ENCODE measurements around the gene CNPY4.

Gene CNPY4

DNA sequence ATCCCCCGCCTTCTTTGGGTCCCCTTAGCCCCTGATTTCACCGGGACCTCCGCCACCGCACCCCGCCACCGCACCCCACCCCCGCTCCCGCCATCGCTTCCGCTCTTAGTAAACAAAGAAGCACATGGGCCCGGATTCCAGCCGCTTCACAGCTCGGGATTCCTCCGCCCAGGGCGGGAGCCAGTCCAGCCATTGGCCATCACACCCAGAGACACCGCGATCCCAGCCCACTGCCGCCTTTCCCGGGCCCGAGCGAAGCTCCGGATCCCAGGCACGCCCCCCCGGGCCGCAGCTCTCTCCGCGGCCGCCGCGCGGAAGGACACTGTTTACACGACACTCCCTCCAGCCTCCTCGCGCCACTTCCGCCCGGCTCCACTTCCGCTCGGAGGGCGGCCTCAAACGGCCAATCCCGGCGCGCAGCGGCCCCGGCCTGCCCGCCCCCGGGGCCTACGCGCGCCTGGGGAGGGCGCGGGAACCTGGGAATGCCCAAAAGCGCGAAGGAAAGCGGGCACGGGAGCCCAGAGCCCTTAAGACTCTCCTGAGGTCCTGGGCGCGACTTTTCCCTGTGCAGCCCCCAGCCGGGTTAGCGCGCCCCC lies 18.9 kb upstream of the CNPY4 start:
- H3K9me3 Mint-ChIP-seq, result no peaks in the 10 kb centered on the region
- H3K4me1 Mint-ChIP-seq, result peaks cover 31% of the 10 kb centered on the region
- H3K4me3 Mint-ChIP-seq, result peak overlapping the region; percentile 82
- DNase-seq (ENCODE audit: low spot score in 2 of 2) (peak; percentile 89 to 93), ATAC-seq (ENCODE audit: low read depth) (peak; percentile 76)
- H3K27ac Mint-ChIP-seq, result peak overlapping the region; percentile 97
- H3K27me3 Mint-ChIP-seq, result no peaks in the 10 kb centered on the region
- peaks cover 30% of the 10 kb centered on the region for H3K36me3 Mint-ChIP-seq

DNA sequence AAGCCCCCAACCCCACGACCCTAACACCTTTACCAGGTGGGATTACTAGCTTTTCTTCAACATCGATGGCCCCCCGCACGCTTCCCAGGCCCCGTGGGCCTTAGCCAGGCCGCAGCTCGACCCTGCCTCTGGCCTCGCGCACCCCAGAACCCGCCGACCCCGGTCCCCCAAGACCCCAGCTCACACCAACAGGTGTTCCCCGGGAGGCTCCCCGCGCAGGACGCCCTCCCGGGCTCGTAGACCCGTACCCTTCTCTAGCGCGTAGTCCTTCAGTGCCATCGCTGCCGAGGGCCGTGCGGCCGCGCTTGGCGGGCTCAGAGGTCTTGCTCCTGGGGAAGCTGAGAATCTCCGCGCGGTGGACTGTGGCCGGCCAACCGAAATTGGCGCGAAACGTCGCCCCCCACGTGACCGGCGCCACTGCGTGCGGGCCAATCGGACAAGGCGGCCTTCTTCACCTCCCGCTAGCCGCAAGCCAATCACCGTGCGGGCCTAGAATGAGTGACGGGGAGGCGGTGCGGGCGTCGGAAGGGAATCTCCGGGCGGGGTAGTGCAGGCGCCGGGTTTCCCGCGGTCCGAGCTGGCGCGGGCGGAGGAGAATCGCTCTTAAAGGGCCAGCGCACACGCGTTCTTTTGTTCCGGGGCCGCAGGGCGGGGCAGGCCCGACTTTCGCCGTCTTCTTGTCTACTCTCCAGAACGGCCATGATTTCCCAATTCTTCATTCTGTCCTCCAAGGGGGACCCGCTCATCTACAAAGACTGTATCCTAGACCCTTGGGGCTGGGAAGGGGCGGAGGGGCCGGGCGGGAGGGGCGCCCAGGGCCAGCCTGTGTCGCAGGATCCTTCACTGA lies 18.2 kb upstream of the CNPY4 start, which contains the start of the genes AP4M1 and MCM7:
AP4M1 (plus strand) TSS at position 628 of the 847 bp plus-strand sequence; CDS start at position 700, 72 bp downstream.
MCM7 (minus strand) TSS at position 382 of the 847 bp plus-strand sequence; CDS start at position 279, 103 bp downstream.
- ATAC-seq (ENCODE audit: low read depth), result peak; percentile 84
- peak; percentile 91 to 96 for DNase-seq (ENCODE audit: low spot score in 2 of 2)
- Mint-ChIP-seq H3K4me3 (peak within 1 kb of the TSS; percentile 82), H3K4me1 (peaks cover 29% of the 10 kb centered on the region), H3K9me3 (no peaks in the 10 kb centered on the region), H3K36me3 (peaks cover 26% of the 10 kb centered on the region), H3K27ac (peak within 1 kb of the TSS; percentile 97), H3K27me3 (no peaks in the 10 kb centered on the region)

DNA sequence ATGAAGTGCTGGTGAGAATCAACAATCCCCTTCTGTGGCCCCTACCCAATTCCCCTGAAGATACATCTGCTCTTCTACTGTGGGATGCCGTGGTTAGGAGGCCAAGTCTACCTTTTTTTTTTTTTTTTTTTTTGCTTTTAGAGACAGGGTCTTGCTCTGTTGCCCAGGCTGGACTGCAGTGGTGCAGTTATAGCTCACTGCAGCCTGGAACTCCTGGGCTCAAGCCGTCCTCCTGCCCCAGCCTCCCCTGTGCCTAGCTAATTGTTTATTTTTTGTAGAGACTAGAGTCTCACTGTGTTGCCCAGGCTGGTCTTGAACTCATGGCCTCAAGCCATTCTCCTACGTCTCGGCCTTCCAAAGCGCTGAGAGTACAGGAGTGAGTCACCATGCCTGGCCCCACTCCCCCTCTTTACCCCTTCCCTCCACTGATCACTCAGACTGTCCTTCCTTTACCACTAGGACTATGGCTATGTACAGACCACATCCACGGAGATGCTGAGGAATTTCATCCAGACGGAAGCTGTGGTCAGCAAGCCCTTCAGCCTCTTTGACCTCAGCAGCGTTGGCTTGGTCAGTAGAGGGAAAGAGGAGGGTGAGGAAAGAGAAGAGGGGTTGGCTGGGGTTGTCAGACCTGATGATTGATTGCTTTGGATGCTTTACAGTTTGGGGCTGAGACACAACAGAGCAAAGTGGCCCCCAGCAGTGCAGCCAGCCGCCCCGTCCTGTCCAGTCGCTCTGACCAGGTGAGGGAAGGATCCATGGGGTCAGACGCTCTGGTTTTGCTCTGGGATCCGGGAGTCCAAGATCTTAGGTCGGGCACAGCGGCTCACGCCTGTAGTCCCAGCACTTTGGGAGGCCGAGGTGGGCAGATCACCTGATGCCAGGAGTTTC lies 16.2 kb upstream of the CNPY4 start:
- no peaks in the 10 kb centered on the region for H3K27me3 Mint-ChIP-seq
- H3K27ac Mint-ChIP-seq, result peak overlapping the region; percentile 97
- ATAC-seq (ENCODE audit: low read depth) (no peak), DNase-seq (ENCODE audit: low spot score in 2 of 2) (no peak)
- no peaks in the 10 kb centered on the region for H3K9me3 Mint-ChIP-seq
- H3K4me1 Mint-ChIP-seq, result peaks cover 24% of the 10 kb centered on the region
- H3K4me3 Mint-ChIP-seq, result peak overlapping the region; percentile 79
- peaks cover 24% of the 10 kb centered on the region for H3K36me3 Mint-ChIP-seq

DNA sequence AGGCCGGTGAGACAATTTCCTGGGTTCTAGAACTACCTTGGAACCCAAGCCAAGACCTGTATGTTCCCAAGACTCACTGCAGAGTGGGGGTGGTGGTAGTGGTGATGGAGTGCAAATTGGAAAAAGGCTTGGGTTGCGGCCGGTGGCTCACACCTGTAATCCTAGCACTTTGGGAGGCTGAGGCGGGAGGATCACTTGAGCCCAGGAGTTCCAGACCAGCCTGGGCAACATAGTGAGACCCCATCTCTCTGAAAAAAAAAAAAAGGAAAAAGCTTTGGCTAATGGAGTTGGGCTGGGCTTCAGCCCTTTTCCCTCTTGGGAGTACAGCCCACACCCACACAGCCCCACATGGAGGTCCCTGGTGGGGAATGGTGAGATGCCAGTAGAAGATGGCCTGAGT lies 13.9 kb upstream of the CNPY4 start:
- Mint-ChIP-seq H3K36me3 (peaks cover 18% of the 10 kb centered on the region), H3K9me3 (no peaks in the 10 kb centered on the region), H3K4me1 (peaks cover 8% of the 10 kb centered on the region), H3K27ac (no peak overlapping the region), H3K4me3 (no peak overlapping the region), H3K27me3 (no peaks in the 10 kb centered on the region)
- DNase-seq (ENCODE audit: low spot score in 2 of 2) (no peak), ATAC-seq (ENCODE audit: low read depth) (no peak)

DNA sequence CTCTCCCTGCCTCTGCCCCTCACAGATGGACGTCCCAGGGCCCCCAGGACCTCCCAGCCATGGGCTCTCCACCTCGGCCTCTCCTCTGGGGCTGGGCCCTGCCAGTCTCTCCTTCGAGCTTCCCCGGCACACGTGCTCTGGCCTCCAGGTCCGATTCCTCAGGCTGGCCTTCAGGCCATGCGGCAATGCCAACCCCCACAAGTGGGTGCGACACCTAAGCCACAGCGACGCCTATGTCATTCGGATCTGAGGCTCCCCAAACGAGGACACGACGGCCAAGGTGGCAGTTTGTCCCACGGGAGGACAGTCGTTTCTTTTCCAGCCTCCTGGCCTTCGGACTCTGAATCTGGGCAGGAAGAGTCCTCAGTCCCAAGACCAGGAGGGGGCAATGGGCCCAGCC lies 12.8 kb upstream of the CNPY4 start:
- H3K36me3 Mint-ChIP-seq, result peaks cover 21% of the 10 kb centered on the region
- peaks cover 8% of the 10 kb centered on the region for H3K4me1 Mint-ChIP-seq
- DNase-seq (ENCODE audit: low spot score in 2 of 2) (no peak), ATAC-seq (ENCODE audit: low read depth) (no peak)
- H3K4me3 Mint-ChIP-seq, result no peak overlapping the region
- no peaks in the 10 kb centered on the region for H3K27me3 Mint-ChIP-seq
- H3K9me3 Mint-ChIP-seq, result no peaks in the 10 kb centered on the region
- H3K27ac Mint-ChIP-seq, result no peak overlapping the region

DNA sequence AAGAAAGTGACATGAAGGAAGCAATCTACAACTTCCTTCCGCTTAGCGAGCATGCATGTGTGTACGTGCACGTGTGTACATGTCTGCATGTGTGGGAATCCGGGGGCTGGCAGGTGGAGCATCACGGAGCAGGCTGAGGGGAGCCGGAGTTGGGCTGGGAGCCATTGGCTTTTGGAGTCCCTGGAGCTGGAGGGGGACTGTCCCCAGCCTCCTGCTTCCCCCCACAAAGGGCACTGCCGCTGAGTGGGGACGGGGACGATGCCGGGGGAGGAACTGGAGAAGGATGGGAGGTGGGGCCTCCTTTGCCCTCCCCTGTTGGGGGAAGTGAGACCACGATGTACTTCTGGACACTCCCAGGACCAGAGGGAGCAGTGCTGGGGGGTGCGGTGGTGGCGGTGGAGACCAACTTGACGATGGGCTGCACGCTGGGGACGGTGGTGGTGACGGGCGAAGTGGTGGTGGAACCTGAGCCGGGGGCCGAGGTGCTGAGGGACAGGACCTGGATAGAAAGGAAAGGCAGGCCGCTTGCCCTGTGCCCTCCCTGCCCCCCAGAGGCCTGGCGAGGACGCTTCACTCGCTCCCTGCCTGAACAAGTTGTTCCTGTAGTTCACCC lies 12.2 kb upstream of the CNPY4 start:
- ATAC-seq (ENCODE audit: low read depth) (no peak), DNase-seq (ENCODE audit: low spot score in 2 of 2) (no peak)
- Mint-ChIP-seq H3K27ac (no peak overlapping the region), H3K4me3 (no peak overlapping the region), H3K9me3 (no peaks in the 10 kb centered on the region), H3K36me3 (peaks cover 21% of the 10 kb centered on the region), H3K4me1 (peaks cover 8% of the 10 kb centered on the region), H3K27me3 (no peaks in the 10 kb centered on the region)

DNA sequence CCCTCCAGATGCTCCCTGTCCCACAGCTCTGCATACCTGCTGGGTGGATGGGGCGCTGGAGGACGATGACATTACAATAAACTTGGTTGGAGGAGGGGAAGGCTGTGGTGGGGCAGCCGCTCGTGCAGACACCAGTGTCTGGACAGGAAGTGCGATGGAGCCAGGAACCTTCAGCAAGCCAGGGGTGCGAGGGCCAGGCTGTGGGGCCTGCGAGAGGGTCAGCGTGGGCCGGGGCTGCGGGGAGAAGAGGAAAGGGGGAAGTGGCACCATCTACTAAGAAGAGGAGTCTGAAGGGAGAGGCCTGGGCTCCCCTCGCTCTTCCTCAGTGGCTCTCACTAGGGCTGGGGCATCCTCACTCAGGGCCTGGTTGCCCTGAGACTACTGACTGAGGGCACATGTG lies 11.5 kb upstream of the CNPY4 start:
- Mint-ChIP-seq H3K27ac (no peak overlapping the region), H3K9me3 (no peaks in the 10 kb centered on the region), H3K36me3 (peaks cover 23% of the 10 kb centered on the region), H3K4me3 (no peak overlapping the region), H3K27me3 (no peaks in the 10 kb centered on the region), H3K4me1 (peaks cover 4% of the 10 kb centered on the region)
- DNase-seq (ENCODE audit: low spot score in 2 of 2) (no peak), ATAC-seq (ENCODE audit: low read depth) (no peak)

DNA sequence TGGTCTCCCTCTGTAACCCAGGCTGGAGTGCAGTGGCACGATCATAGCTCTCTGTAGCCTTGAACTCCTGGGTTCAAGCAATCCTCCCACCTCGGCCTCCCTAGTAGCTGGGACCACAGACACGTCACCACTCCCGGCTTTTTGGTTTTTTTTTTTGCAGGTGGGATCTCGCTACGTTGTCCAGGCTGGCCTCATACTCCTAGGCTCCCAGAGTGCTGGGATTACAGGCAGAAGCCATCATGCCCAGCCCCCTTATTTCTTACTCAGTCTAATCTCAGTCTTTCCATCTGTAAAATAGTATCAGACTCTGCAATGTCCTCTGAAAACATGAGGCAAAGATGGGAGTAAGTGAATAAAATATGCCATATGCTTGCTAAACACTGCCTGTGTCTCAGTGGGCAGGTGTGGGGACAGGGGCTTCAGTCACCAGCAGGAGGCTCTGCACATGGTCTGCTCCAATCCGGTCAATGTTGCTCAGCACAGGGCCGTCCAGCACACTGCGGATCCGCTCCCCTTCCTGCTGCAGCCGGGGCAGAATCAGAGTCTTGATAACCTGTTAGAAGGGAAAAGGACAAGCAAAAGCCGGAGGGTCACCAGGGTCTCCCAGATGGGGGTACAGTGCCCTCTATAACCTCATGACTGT lies 9.8 kb upstream of the CNPY4 start:
- Mint-ChIP-seq H3K9me3 (no peaks in the 10 kb centered on the region), H3K27me3 (no peaks in the 10 kb centered on the region), H3K4me3 (no peak overlapping the region), H3K4me1 (no peaks in the 10 kb centered on the region), H3K27ac (no peak overlapping the region), H3K36me3 (peaks cover 21% of the 10 kb centered on the region)
- ATAC-seq (ENCODE audit: low read depth) (no peak), DNase-seq (ENCODE audit: low spot score in 2 of 2) (no peak)

DNA sequence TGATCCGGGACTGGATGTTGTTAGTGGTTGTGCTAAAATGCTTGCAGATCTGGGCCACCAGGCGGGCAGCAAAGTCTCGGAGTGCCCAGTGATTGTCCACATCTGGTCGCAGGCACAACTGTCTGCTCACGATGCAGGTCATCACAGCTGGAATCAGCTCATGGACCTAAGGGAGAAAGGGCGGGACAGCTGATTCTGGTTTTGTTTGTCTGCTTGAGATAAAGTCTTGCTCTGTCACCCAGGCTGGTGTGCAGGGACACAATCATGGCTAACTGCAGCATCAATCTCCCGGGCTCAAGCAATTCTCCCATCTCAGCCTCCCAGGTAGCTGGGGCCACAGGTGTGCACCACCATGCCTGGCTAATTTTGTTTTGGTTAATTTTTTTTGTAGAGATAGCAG lies 8.3 kb upstream of the CNPY4 start:
- no peak overlapping the region for H3K27ac Mint-ChIP-seq
- ATAC-seq (ENCODE audit: low read depth) (no peak), DNase-seq (ENCODE audit: low spot score in 2 of 2) (no peak)
- H3K4me3 Mint-ChIP-seq, result no peak overlapping the region
- H3K4me1 Mint-ChIP-seq, result peaks cover 2% of the 10 kb centered on the region
- H3K9me3 Mint-ChIP-seq, result no peaks in the 10 kb centered on the region
- no peaks in the 10 kb centered on the region for H3K27me3 Mint-ChIP-seq
- peaks cover 22% of the 10 kb centered on the region for H3K36me3 Mint-ChIP-seq

DNA sequence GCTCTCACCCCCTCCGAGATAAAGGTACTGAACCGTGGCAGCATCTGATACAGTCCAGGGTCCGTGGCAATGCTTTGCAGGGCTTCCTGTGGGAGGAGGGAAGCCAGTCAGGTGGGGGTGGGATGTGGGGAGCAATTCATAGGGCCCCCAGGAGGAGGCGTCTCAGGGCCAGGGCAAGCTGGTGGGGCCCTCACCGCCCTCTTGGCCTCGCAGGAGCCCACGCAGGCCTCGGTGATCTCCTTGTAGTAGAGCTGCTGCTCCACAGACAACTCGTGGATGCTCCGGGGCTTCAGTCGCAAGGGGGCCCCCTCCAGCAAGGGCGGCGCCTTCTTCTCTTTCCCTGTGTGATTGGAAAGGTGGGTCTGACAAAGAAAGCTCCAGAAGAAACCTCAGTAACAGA lies 7.5 kb upstream of the CNPY4 start:
- ATAC-seq (ENCODE audit: low read depth) (no peak), DNase-seq (ENCODE audit: low spot score in 2 of 2) (no peak)
- Mint-ChIP-seq H3K4me1 (peaks cover 2% of the 10 kb centered on the region), H3K27me3 (no peaks in the 10 kb centered on the region), H3K36me3 (peaks cover 22% of the 10 kb centered on the region), H3K9me3 (no peaks in the 10 kb centered on the region), H3K27ac (no peak overlapping the region), H3K4me3 (no peak overlapping the region)

DNA sequence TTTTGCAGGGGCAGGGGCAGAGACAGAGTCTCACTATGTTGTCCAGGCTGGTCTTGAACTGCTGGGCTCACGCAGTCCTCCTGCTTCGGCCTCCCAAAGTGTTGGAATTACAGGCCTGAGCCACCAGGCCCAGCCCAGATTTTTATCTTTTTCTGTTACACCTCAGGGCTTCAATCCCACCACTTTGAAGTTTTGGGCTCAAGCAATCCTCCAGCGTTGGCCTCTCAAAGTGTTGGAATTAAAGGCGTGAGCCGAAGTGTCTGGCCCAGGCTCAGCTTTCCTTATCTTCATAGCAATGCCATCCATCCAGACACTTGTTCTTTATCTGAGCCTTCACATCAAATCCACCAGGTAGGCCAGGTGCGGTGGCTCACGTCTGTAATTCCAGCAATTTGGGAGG lies 4.4 kb upstream of the CNPY4 start:
- Mint-ChIP-seq H3K4me3 (no peak overlapping the region), H3K36me3 (peaks cover 11% of the 10 kb centered on the region)
- DNase-seq (ENCODE audit: low spot score in 2 of 2), result no peak

DNA sequence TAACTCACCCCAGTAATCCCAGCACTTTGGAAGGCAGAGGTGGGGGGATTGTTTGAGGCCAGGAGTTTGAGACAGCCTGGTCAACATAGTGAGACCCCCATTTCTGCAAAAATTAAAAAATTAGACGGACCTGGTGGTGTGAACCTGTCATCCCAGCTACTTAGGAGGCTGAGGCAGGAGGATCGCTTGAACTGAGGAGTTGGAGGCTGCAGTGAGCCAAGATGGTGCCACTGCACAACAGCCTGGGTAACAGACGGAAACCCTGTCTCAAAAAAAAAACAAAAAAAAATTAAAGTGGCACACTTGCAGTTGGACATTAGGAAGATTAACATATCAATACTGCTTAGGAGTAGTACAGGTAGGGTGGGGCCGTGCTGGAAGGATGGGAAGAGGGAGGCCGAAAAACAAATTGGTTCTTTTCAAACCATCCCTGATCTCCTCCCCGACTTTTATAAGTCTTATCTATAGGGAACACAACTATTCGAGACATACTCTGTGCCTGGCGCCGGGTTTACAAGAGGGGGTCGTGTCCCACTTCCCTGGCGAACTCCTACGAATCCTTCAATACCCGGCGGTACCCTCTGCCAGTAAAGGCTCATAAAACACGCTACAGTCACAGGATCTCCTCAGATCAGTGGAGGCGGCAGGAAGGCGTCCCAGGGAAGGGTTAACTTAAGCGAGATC lies 904 bp upstream of the CNPY4 start:
- peaks cover 22% of the 10 kb centered on the region for H3K4me1 Mint-ChIP-seq
- DNase-seq (ENCODE audit: low spot score in 2 of 2), result no peak
- no peaks in the 10 kb centered on the region for H3K9me3 Mint-ChIP-seq
- H3K36me3 Mint-ChIP-seq, result peaks cover 8% of the 10 kb centered on the region
- ATAC-seq (ENCODE audit: low read depth), result no peak
- peak overlapping the region; percentile 95 for H3K4me3 Mint-ChIP-seq
- H3K27me3 Mint-ChIP-seq, result no peaks in the 10 kb centered on the region
- peak overlapping the region; percentile 98 for H3K27ac Mint-ChIP-seq

More for the DNA sequence above, 4.4 kb upstream of the CNPY4 start:
- Mint-ChIP-seq H3K27me3 (no peaks in the 10 kb centered on the region), H3K4me1 (peaks cover 12% of the 10 kb centered on the region), H3K9me3 (no peaks in the 10 kb centered on the region), H3K27ac (no peak overlapping the region)
- ATAC-seq (ENCODE audit: low read depth), result no peak

Measured in memory B cell (primary cell).